ENCODE measurements around the gene NUMBL.
"Not testable (repeated sequence)": the region's sequence is repeated elsewhere in the genome, so short reads cannot be mapped to it uniquely, and the experiment has no call there.

Gene NUMBL

DNA sequence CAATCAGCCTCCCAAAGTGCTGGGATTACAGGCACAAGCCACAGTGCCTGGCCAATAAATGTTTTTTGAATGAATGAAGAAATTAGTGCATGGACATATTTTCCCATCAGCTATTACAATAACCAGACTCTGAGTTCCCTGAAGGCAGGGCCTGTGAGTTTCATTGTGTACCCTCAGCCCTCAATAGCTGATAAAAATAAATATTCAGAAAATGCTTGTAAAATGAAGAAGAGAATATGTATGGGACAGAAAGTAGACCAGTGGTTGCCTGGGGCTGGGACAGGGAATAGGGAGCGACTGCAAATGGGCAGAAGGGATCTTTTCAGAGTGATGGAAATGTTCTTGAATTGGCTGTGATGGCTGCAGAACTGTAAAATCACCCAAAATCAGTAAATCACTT is 28.8 kb downstream of the NUMBL start:
- DNase-seq = no peak

DNA sequence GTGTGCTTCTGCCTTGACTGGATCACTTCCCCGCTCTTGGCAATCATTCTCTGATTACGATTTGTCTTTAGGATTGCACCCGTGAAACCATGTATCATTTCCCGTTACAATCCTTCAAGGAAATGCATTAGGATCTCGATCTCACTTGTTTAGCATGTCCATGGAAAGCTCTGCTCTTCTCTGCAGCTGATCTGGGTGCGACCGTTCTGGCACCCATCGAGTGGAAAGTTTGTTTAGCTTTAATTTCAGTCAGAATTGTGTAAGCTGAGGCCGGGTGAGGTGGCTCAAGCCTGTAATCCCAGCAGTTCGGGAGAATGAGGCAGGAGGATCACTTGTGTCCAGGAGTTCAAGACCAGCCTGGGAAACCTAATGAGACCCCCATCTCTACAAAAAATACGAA is 30.9 kb downstream of the NUMBL start:
- no peak for DNase-seq

DNA sequence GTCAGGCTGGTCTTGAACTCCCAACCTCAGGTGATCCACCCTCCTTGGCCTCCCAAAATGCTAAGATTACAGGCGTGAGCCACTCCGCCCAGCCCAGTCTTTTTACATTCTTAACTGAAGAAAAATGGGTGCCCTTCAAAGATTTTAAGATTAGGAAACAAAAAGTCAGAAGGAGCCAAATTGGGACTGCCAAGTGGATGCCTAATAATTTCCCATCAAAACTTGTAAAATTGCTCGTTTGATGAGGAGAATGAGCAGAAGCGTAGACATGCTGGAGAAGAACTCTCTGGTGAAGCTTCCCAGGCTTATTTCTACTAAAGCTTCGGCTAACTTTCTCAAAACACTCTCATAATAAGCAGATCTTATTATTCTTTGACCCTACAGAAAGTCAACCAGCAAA is 31.3 kb downstream of the NUMBL start:
- no peak for DNase-seq

DNA sequence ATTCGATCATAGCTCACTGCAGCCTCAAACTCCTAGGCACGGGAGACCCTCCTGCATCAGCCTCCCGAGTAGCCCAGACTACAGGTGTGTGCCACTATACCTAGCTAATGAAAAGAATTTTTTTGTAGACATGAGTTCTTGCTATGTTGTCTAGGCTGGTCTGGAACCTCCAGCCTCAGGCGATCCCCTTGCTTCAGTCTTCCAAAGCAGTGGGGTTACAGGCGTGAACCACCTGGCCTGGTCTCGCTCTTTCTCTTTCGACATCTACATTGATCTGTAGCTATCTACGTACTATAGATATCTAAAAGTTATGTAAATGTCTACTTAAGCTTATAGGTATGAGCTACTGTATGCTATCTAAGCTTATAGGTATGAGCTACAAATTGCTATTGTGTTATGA is 32.4 kb downstream of the NUMBL start:
- DNase-seq = no peak

DNA sequence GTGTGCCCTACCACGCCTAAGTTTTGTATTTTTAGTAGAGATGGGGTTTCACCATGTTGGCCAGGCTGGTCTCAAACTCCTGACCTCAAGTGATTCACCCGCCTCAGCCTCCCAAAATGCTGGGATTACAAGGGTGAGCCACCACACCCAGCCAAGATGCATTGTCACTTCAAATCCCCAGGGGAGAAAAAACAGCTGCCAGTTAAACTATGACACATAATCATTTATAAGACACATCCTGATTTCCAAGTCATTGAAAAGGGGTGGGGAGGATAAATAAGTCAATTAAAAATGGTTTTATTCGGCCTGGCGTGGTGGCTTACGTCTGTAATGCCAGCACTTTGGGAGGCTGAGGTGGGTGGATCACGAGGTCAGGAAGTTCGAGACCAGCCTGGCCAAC is 34.8 kb downstream of the NUMBL start:
- DNase-seq = not testable (repeated sequence)

DNA sequence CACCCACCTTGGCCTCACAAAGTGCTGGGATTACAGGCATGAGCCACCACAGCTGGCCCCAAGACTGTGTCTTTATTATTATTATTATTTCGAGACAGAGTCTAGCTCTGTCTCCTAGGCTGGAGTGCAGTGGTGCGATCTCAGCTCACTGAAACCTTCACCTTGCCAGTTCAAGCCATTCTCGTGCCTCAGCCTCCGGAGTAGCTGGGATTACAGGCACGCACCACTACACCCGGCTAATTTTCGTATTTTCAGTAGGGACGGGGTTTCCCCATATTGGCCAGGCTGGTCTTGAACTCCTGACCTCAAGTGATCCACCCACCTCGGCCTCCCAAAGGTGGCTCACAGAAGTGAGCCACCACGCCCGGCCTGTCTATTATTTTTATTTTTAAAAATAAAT is 38.1 kb downstream of the NUMBL start:
- DNase-seq = not testable (repeated sequence)

DNA sequence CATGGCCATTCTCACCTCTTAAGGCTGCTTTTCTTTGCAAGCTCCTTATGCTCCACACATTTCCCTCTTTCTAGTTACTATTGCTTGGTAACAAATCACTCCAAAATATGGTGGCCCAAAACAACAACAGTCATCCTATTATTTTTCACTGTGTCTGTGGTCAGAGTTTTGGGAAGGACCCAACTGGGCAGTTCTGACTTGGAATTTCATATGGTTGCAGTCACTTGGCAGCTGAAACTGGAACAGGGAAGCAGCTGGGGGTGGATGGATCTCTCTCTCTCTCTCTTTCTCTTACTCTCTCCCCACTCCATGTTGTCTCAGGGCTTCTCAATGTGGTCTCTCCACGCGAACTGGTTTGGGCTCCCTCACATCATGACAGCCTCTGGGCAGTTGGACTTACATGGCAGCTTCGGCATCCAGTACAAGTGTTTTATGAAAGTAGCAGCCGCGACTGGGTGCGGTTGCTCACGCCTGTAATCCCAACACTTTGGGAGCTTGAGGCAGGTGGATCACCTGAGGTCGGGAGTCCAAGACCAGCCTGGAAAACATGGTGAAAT is 39.6 kb downstream of the NUMBL start:
- DNase-seq = no peak

DNA sequence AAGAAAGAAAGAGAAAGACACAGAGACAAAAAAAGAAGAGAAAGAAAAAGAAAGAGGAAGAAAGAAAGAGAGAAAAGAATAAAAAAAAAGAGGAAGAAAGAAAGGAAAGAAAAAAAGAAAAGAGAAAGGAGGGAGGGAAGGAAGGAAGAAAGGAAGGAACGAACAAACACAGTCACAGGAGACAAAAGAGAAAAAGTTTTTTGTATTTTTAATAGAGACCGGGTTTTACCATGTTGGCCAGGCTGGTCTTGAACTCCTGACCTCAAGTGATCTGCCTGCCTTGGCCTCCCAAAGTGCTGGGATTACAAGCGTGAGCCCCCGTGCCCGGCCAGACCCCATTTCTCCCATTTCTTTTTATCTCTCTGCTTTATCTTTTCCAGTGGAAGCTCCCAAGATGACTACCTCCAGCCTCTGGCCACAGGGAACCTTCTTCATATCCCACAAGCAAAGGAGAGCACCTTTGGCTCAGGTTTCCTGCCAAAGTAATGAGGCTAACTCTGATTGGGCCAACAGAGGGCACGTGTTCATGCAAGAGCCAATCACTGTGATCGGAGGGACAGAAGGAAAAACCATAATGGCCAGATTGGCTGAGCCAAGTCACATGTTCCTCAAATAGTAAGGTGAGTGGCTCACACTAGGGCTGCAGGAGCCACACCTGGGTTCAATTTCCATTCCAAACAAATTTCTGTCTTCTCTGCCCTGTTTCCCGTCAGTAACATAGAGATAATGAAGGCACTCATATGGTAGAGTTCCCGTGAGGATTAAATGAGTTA is 40.4 kb downstream of the NUMBL start:
- DNase-seq = not testable (repeated sequence)

DNA sequence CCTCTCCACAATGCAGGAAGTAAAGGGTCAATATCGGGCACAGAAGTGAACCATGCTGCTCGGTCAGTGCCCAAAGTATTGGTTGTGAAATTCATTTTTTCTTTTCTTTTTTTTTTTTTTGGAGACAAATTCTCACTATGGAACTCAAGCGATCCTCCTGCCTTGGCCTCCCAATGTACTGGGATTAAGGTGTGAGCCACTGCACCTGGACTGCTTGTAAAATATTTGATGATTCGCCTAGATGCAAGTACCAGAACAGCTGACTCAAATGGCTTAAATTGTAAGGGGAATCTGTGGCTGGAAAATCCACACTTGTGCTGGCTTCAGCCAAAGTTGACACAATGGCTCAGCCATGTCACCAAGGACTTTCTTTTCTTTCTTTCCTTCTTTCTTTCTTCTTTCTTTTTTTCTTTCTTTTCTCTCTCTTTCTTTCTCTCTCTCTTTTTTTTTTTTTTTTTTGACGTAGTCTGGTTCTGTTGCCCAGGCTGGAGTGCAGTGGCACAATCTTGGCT is 43.7 kb downstream of the NUMBL start:
- no peak for DNase-seq

DNA sequence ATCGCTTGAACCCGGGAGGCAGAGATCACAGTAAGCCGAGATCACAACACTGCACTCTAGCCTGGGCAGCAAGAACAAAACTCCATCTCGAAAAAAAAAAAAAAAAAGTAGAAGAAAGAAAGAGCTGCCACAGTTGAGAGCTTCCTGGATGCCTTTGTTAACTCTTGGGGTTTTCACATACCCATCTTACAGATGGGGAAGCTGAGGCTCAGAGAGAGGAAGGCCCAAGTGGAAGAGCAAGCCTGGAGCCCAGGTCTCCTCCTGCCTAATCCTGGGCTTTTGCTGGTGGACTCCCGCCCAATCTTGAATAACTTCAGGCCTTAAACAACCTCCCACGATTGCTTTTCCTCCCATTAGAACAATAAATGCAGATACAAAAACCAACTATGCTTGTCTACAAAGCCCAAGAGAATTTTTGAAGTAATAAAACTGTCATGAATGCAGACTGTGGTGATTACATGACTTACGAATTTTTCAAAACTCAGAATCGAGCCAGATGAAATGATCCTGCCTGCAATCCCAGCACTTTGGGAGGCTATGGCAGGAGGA is 47.6 kb downstream of the NUMBL start:
- DNase-seq = no peak

DNA sequence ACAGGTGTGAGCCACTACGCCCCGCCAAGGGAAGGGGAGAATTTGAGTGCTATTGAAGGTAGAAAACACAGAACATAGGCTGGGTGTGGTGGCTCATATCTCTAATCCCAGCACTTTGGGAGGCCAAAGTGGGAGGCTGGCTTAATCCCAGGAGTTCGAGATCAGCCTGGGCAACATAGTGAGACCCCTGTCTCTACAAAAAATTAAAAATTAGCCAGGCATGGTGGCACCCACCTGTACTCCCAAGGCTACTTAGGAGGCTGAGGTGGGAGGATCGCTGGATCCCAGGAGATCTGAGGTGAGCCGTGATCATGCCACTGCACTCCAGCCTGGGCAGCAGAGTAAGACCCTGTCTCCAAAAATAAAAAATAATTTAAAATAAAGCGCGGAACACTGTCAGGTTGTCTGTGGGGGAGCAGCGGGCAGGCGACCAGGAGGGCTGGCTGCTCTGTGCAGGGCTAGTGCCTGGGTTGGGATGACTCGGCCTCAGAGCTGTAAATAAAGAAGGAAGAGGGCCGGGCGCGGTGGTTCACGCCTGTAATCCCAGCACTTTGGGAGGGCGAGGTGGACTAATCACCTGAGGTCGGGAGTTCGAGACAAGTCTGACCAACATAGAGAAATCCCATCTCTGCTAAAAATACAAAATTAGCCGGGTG is 48.3 kb downstream of the NUMBL start:
- no peak for DNase-seq

DNA sequence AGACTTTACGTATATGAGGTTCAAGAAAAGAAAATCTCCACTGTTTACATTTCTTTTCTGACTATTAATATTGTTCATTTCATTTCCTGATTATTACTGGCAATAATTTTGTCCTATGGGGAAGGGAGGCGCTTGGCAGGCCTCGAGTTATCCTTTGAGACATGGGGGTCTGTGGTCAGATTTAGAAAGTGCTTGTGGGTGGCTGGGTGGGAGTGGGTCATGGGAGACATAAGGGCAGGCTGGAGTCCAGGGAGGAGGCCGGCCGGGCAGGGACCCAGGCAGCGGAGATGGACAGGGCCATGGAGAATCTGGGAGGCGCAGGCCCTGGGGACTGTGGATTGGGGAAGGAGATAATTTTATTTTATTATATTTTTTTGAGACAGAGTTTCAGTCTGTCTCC is 49.2 kb downstream of the NUMBL start:
- no peak for DNase-seq

DNA sequence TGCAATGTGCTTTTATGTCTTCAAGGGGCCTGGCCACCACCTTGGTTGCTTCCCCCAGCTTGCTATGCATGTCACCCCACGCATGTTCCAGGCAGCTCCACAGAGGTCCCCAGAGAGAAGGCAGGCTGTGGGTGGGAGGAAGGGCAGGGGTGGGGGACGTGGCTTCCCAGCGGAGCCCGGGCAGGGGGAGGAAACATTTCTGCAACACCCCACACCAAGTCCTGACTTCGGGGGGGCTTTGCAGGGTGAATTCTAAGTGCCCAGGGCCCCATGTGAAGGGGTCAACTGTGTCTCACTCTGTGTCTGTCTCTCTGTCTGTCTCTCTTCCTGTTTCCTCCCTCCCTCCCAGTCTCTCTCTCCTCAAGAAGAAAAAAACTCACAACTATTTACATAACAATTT is 49.7 kb downstream of the NUMBL start:
- no peak for DNase-seq

DNA sequence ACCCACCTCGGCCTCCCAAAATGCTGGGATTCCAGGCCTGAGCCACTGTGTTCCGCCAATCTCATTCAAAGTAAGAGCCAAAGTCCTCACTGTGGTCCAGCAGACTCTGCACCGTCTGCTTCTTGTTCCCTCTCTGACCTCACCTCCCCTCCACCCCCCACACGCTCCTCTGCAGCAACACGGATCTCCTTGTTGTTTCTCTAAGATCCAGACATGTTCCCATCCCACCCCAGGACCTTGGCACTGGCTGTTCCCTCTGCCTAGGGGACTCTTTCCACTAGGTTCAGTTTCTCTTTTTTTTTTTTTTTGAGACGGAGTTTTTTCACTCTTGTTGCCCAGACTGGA is 50.8 kb downstream of the NUMBL start:
- no peak for DNase-seq

DNA sequence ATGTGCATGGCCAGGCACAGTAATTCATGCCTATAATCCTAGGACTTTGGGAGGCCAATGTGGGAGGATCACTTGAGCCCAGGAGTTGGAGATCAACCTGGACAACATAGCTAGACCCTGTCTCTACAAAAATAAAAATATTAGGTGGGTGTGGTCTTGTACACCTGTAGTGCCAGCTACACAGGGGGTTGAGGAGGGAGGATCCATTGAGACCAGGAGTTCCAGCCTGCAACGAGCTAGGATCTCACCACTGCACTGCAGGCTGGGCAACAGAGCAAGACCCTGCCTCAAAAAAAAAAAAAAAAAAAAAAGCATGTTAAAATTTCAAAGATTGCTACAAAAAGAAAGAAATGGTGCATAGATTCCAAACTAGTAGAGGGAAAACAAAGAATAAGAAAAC is 52.1 kb downstream of the NUMBL start:
- no peak for DNase-seq

DNA sequence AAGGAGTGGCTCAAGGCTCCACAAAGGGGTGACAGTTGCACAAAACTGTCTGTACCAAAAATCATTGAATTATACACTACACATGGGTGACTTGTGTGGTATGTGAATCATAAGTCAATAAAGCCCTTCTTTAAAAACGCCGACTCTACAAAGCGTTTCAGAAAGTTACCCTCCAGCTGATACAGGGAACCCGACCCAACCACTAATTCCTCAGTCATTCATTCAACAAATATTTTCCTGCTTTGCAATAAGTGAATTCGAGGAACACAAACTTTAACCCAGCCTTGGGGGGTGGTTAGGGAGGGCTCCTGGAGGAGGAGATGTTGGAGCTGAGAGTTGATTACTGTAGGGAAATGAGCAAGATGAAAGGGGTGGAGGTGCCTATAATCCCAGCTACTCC is 57.2 kb downstream of the NUMBL start:
- DNase-seq = no peak

DNA sequence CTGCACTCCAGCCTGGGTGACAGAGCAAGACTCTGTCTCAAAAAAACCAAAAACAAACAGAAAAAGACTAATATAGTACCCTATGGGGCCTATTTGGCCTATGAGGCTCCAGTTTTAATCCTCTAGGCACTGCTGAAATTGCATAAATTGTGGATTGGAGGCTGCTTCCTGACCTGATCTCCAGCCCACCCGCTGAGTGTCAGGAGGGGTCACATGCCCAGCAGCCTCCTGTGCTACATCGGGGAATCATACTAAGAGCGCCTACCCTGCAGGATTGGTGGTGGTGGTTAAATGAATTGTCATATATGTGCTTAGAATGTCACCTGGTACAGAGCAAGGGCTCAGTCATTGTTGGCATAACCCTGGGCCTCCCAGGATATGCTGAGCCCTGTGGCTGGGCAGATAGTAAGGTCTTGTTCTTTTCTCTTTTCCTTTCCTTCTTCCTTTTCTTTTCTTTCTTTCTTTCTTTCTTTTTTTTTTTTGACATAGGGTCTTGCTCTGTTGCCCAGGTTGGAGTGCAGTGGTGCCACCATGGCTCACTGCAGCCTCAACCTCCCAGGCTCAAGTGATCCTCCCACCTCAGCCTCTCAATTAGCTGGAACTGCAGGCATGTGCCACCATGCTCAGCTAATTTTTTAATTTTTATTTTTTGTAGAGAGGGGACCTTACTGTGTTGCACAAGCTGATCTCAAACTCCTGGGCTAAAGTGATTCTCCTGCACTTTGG is 58.0 kb downstream of the NUMBL start:
- DNase-seq = no peak

DNA sequence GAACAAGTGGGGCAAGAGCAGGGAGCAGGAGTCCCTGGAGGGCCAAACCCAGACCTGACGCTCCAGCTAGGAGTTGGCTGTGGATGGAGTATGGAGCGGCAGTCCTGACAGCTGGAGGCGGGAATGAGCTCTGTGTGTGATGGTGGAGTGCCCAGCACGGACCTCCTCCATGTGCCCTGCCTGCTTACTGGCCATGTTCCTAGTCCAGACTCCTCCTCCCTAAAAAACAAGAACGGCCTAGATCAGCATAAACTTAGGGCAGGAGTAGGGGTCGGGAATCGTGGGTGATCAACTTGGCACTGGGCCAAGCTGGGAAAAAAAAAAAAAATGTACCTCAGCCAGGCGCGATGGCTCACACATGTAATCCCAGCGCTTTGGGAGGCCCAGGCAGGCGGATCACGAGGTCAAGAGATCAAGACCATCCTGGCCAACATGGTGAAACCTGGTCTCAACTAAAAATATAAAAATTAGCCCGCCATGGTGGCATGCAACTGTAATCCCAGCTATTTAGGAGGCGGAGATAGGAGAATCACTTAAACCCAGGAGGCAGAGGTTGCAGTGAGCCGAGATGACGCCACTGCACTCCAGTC is 59.8 kb downstream of the NUMBL start:
- DNase-seq = no peak

DNA sequence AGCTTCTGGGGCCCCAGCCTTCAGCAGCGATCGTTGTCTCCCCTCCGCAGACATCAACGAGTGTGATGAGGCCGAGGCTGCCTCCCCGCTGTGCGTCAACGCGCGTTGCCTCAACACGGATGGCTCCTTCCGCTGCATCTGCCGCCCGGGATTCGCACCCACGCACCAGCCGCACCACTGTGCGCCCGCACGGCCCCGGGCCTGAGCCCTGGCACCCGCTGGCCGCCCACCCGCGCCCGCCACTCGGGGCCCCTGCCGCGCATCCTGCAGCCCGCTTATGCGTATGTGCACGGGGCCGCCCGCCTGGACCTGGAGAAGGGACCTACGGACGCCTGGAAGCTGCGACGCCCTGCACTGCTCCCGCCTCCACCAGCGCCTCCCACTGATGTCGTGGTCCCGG is 61.1 kb downstream of the NUMBL start:
- no peak for DNase-seq

DNA sequence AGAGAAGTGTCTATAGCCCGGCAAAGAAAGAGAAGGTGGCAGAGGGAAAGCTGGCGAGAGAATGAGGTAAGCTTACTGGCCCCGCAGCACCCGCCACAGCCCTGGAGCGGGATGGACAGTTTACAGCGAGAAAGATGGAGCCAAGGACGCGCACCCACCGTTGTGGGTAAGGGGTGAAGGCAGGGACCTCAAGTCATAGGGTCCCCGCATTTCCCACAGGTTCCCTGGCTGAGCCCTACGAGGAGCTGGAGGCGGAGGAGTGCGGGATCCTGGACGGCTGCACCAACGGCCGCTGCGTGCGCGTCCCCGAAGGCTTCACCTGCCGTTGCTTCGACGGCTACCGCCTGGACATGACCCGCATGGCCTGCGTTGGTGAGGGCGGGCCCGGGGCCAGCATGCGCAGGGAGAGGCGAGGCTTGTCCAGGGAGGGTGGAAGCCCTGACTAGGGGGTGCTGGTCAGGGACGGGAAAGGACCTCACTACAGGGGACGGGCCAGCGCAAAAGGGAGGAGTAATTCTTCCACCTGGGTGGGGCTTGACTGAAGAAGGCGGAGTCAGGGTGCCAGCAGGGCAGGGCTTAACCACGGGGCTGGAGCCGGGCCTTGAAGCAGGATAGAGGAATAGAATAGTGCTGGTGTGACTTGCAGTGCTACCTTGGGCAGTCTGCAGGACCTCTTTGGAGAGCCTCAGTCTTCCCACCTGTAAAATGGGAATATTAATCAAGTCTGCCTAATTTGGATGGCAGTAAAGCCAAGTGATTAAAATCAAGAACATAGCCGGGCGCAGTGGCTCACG is 62.8 kb downstream of the NUMBL start:
- no peak for DNase-seq

DNA sequence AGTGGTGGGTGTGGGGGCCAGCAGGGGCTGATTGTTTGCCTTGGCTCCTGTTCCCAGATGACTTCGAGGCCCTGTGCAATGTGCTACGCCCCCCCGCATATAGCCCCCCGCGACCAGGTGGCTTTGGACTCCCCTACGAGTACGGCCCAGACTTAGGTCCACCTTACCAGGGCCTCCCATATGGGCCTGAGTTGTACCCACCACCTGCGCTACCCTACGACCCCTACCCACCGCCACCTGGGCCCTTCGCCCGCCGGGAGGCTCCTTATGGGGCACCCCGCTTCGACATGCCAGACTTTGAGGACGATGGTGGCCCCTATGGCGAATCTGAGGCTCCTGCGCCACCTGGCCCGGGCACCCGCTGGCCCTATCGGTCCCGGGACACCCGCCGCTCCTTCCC is 63.5 kb downstream of the NUMBL start:
- DNase-seq = no peak

Data from activated gamma-delta T cell (primary cell).